GM23338 (cell line): ENCODE data around the gene PXDN. TPM values are rescaled to one million over a fixed set of nuclear protein-coding genes. Genes with fewer than 3 reads are reported as not detected.
A peak's percentile ranks its signal among the peaks of the same experiment; 100 is the strongest.

Experiments
- ATAC-seq: fragments of 200-7000 bp; cut with Tn5 transposase; 3 replicates; pipeline ENCODE4 v1.9.1; 2020
- DNase-seq: peaks from one replicate; pipeline ENCODE4 v3.0.0-alpha.2; 2015; ENCODE audit warnings: low spot score
- H2AFZ ChIP-seq: fragments of 200-600 bp; sonication (generic); 2 replicates; pipeline ENCODE4 v1.8.0; 2016; ENCODE audit warnings: antibody characterized with exemption, mild to moderate bottlenecking, moderate library complexity
- H3F3A ChIP-seq: fragments of 200-600 bp; sonication (generic); replicated peaks from 2 replicates; pipeline ENCODE4 v1.8.0; 2017; ENCODE audit warnings: antibody characterized with exemption, mixed run types, low read depth
- H3K27ac ChIP-seq: fragments of 200-600 bp; sonication (generic); 2 replicates; pipeline ENCODE4 v1.6.1; 2016; ENCODE audit warnings: low read depth
- H3K27me3 ChIP-seq: fragments of 200-600 bp; sonication (generic); 2 replicates; pipeline ENCODE4 v1.8.0; 2016; ENCODE audit warnings: mild to moderate bottlenecking, mixed run types, moderate library complexity; ENCODE audit not compliant: insufficient read depth
- H3K36me3 ChIP-seq: fragments of 200-600 bp; sonication (generic); 2 replicates; pipeline ENCODE4 v1.8.0; 2016; ENCODE audit warnings: mild to moderate bottlenecking; ENCODE audit not compliant: insufficient read depth
- H3K4me1 ChIP-seq: fragments of 200-600 bp; sonication (generic); 2 replicates; pipeline ENCODE4 v1.8.0; 2016; ENCODE audit warnings: mild to moderate bottlenecking, moderate library complexity; ENCODE audit not compliant: insufficient read depth
- H3K4me2 ChIP-seq: fragments of 200-600 bp; sonication (generic); 2 replicates; pipeline ENCODE4 v1.7.1; 2017; ENCODE audit warnings: mixed run types
- H3K4me3 ChIP-seq: fragments of 200-600 bp; sonication (generic); 2 replicates; pipeline ENCODE4 v1.6.1; 2016; ENCODE audit warnings: mixed run types
- H3K79me2 ChIP-seq: fragments of 200-600 bp; sonication (generic); replicated peaks from 2 replicates; pipeline ENCODE4 v1.8.0; 2017; ENCODE audit warnings: mild to moderate bottlenecking; ENCODE audit not compliant: insufficient read depth
- H3K9me2 ChIP-seq: fragments of 200-600 bp; sonication (generic); 2 replicates; pipeline ENCODE4 v1.8.0; 2017; ENCODE audit not compliant: insufficient read depth
- H4K20me1 ChIP-seq: fragments of 200-600 bp; sonication (generic); replicated peaks from 2 replicates; pipeline ENCODE4 v1.8.0; 2017; ENCODE audit warnings: mild to moderate bottlenecking; ENCODE audit not compliant: insufficient read depth
- H3K27ac Mint-ChIP-seq: 2 replicates; pipeline ENCODE4 v1.8.0; 2020; ENCODE audit warnings: inconsistent platforms, mild to moderate bottlenecking, moderate library complexity, mixed read lengths
- H3K27me3 Mint-ChIP-seq: 3 replicates; pipeline ENCODE4 v1.8.0; 2022; ENCODE audit warnings: low read depth, mild to moderate bottlenecking, moderate library complexity, mixed read lengths, inconsistent platforms; ENCODE audit not compliant: insufficient read depth, poor library complexity
- H3K36me3 Mint-ChIP-seq: 3 replicates; pipeline ENCODE4 v1.8.0; 2021; ENCODE audit warnings: low read depth, mild to moderate bottlenecking, inconsistent platforms, moderate library complexity, mixed read lengths
- H3K4me1 Mint-ChIP-seq: 3 replicates; pipeline ENCODE4 v1.8.0; 2020; ENCODE audit warnings: mild to moderate bottlenecking, inconsistent platforms, mixed read lengths
- H3K4me3 Mint-ChIP-seq: 3 replicates; pipeline ENCODE4 v1.8.0; 2021; ENCODE audit warnings: moderate library complexity, mild to moderate bottlenecking, inconsistent platforms, mixed read lengths
- H3K9me3 Mint-ChIP-seq: 3 replicates; pipeline ENCODE4 v1.8.0; 2020; ENCODE audit warnings: moderate library complexity, mild to moderate bottlenecking, inconsistent platforms, mixed read lengths
- CREB1 ChIP-seq: fragments of 250-450 bp; sonication (Bioruptor Pico); IDR thresholded peaks from 2 replicates; pipeline ENCODE4 v1.5.0; 2020; ENCODE audit warnings: low read depth, mild to moderate bottlenecking, moderate library complexity
- EZH2 ChIP-seq: fragments of 200-600 bp; sonication (generic); IDR thresholded peaks from one replicate; pipeline ENCODE4 v1.8.0; 2017; ENCODE audit warnings: antibody characterized with exemption, mild to moderate bottlenecking, low read depth; ENCODE audit not compliant: unreplicated experiment
- JUNB ChIP-seq: IDR thresholded peaks from one replicate; pipeline ENCODE4 v1.6.1; 2016; ENCODE audit warnings: antibody characterized with exemption; ENCODE audit not compliant: unreplicated experiment
- NANOG ChIP-seq: IDR thresholded peaks from 2 replicates; pipeline ENCODE4 v1.6.1; 2016; ENCODE audit warnings: antibody characterized with exemption, borderline replicate concordance
- POLR2AphosphoS5 ChIP-seq: IDR thresholded peaks from 2 replicates; pipeline ENCODE4 v1.6.1; 2016; ENCODE audit warnings: antibody characterized with exemption, low read depth
- polyA plus RNA-seq: library from polyadenylated mRNA; unstranded; fragments of >200 nt; fragmentation: Nextera tagmentation; extraction: Ambion mirVana; gene quantifications from 2 replicates; pipeline ENCODE4 v1.2.1, GENCODE V29; 2016
- total RNA-seq: library from RNA; depleted of rRNA; stranded (reverse); fragments of >200 nt; shearing (Covaris generic); gene quantifications from 2 replicates; pipeline ENCODE4 v1.2.3, GENCODE V29; 2014
- TF ChIP-seq, protein P1 (sequence below), 2 experiments: fragments of 200-600 bp in 1 of 2; sonication (generic) in 1 of 2; conservative IDR thresholded peaks; 2 replicates each; pipeline versions ENCODE4 v1.5.1 to v1.6.1; 2016 to 2017; ENCODE audit warnings: antibody characterized with exemption in 2 of 2, low read depth in 2 of 2, mild to moderate bottlenecking in 2 of 2, moderate library complexity in 1 of 2
- TF ChIP-seq, protein P2 (sequence below): IDR thresholded peaks from one replicate; pipeline ENCODE4 v1.6.1; 2018; ENCODE audit warnings: antibody characterized with exemption; ENCODE audit not compliant: unreplicated experiment
- TF ChIP-seq, protein P3 (sequence below): IDR thresholded peaks from 2 replicates; pipeline ENCODE4 v1.6.1; 2016; ENCODE audit warnings: antibody characterized with exemption

Gene PXDN
- total and polyA plus RNA-seq, 2 experiments from 2014 or later = 42.2 to 225 TPM

DNA sequence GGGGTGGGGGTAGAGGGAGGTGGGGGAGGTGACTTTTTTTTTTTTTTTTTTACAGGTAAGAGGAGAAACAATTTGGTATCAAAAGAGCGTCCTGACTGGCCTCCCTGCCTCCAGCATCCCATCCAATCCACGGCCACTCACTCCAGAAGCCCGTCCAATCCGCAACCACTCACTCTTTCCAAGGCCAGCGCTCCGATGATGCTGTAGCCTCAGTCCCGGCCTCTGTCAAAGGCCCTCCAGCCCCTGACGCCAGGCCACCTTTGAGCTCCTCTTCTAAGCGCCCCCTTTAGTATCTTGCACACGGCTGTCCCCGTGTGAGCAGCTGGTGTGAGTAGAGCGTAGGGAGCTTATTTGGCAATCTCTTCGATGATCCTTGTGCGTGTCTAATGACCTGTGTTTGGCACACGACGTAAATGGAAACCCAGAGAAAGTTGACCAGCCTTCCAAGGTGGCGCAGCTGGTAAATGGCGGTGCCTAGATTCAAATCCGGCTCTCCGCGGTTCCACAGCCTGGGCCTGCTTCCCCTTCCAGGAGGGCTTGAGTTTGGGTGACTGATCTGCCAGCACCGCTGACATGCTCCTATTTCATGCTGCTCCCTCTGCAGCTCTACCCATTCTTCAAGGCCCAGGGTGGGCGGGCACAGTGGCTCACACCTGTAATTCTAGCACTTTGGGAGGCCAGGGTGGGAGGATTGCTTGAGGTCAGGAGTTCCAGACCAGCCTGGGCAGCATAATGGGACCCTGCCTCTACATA is 23.8 kb upstream of the PXDN start:
- ATAC-seq (no peak), DNase-seq (no peak)
- no peak overlapping the region for H3K4me3 ChIP-seq
- Mint-ChIP-seq H3K9me3 (peaks cover 9% of the 10 kb centered on the region; the same call in 1 of the 3 replicates), H3K4me3 (no peak overlapping the region; the same call in 2 of the 3 replicates), H3K4me1 (peaks cover 40% of the 10 kb centered on the region), H3K27ac (no peak overlapping the region), H3K36me3 (no peaks in the 10 kb centered on the region), H3K27me3 (peaks cover 7% of the 10 kb centered on the region)
- H3K4me2 ChIP-seq = no peak overlapping the region
- no peaks in the 10 kb centered on the region for H4K20me1 ChIP-seq
- TF ChIP-seq, protein P1, sequence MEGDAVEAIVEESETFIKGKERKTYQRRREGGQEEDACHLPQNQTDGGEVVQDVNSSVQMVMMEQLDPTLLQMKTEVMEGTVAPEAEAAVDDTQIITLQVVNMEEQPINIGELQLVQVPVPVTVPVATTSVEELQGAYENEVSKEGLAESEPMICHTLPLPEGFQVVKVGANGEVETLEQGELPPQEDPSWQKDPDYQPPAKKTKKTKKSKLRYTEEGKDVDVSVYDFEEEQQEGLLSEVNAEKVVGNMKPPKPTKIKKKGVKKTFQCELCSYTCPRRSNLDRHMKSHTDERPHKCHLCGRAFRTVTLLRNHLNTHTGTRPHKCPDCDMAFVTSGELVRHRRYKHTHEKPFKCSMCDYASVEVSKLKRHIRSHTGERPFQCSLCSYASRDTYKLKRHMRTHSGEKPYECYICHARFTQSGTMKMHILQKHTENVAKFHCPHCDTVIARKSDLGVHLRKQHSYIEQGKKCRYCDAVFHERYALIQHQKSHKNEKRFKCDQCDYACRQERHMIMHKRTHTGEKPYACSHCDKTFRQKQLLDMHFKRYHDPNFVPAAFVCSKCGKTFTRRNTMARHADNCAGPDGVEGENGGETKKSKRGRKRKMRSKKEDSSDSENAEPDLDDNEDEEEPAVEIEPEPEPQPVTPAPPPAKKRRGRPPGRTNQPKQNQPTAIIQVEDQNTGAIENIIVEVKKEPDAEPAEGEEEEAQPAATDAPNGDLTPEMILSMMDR (conservative IDR thresholded peaks at IDR 0.05; ENCODE audit: low read depth in 2 of 2) = 0 out of 4 replicates have a peak, but pooled peaks of 1 of the 2 experiments have one; percentile 11
- TF ChIP-seq POLR2AphosphoS5 (no peak), CREB1 (CRISPR knock-in tag) (no peak)
- H3K27me3 ChIP-seq = no peaks in the 10 kb centered on the region
- no peak overlapping the region for H3K27ac ChIP-seq
- peaks cover 10% of the 10 kb centered on the region for H3K4me1 ChIP-seq
- H3K79me2 ChIP-seq = no peaks in the 10 kb centered on the region
- 0 out of 2 replicates have a peak overlapping the region, but pooled peaks have one; percentile 83 for H2AFZ ChIP-seq
- no peaks in the 10 kb centered on the region for H3K36me3 ChIP-seq
- no peaks in the 10 kb centered on the region for H3F3A ChIP-seq
- no peaks in the 10 kb centered on the region for H3K9me2 ChIP-seq

DNA sequence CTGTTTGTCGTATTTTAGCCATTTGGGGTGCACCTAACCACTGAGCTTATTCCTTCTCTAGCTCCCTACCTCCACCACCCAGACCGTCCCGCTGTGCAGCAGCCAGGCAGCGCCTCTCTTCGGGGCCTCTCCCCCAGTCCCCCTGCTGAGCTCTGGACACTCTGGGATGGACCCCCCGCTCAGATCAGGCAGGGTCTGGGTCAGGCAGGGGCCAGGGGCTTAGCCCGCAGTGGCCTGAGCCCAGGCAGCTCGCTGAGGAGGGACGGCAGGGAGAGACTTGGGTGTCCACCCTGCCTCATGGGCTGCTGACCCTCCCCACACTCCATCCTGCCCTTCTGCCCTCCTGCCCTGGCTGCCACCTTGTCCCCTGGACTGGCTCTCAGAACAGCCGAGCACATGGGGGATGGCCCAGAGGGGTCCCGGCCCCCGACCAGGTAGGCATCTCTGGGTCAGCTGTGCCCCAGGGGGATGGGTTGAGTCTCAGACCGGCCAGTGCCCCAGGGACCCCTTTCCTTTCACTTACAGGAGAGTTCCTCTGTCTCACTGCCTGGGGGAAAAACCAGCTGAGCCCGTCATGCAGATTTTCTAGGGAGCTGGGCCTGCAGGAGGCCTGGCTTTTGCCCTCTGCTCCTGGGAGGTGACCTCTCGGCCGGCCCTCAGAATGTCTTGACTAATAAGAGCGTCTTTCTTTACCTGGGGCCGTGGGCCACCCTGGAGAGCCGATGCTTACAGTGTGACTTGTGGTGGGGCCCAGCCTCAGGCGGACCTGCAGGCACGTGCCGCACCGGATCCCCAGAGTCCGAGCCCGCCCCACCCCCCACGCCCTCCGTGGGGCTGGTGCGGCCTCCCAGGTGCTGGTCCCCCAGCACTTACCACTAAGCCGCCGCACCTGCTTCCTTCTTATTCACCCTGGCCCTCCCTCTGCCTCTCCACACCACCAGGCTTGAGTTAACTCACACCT is 22.8 kb upstream of the PXDN start:
- Mint-ChIP-seq H3K4me3 (no peak overlapping the region; the same call in 2 of the 3 replicates), H3K9me3 (peaks cover 9% of the 10 kb centered on the region; the same call in 1 of the 3 replicates), H3K4me1 (peaks cover 33% of the 10 kb centered on the region), H3K27ac (no peak overlapping the region), H3K36me3 (no peaks in the 10 kb centered on the region), H3K27me3 (peaks cover 7% of the 10 kb centered on the region)
- H2AFZ ChIP-seq = peak overlapping the region; percentile 83
- H4K20me1 ChIP-seq = no peaks in the 10 kb centered on the region
- H3K4me1 ChIP-seq = peaks cover 10% of the 10 kb centered on the region
- ATAC-seq = peak; percentile 55
- H3K4me2 ChIP-seq = 0 out of 2 replicates have a peak overlapping the region, but pooled peaks have one; percentile 38
- H3F3A ChIP-seq = no peaks in the 10 kb centered on the region
- no peak overlapping the region for H3K27ac ChIP-seq
- no peaks in the 10 kb centered on the region for H3K79me2 ChIP-seq
- no peaks in the 10 kb centered on the region for H3K36me3 ChIP-seq
- H3K27me3 ChIP-seq = no peaks in the 10 kb centered on the region
- no peak overlapping the region for H3K4me3 ChIP-seq
- no peaks in the 10 kb centered on the region for H3K9me2 ChIP-seq
- DNase-seq = peak; percentile 37
- TF ChIP-seq, protein P2, sequence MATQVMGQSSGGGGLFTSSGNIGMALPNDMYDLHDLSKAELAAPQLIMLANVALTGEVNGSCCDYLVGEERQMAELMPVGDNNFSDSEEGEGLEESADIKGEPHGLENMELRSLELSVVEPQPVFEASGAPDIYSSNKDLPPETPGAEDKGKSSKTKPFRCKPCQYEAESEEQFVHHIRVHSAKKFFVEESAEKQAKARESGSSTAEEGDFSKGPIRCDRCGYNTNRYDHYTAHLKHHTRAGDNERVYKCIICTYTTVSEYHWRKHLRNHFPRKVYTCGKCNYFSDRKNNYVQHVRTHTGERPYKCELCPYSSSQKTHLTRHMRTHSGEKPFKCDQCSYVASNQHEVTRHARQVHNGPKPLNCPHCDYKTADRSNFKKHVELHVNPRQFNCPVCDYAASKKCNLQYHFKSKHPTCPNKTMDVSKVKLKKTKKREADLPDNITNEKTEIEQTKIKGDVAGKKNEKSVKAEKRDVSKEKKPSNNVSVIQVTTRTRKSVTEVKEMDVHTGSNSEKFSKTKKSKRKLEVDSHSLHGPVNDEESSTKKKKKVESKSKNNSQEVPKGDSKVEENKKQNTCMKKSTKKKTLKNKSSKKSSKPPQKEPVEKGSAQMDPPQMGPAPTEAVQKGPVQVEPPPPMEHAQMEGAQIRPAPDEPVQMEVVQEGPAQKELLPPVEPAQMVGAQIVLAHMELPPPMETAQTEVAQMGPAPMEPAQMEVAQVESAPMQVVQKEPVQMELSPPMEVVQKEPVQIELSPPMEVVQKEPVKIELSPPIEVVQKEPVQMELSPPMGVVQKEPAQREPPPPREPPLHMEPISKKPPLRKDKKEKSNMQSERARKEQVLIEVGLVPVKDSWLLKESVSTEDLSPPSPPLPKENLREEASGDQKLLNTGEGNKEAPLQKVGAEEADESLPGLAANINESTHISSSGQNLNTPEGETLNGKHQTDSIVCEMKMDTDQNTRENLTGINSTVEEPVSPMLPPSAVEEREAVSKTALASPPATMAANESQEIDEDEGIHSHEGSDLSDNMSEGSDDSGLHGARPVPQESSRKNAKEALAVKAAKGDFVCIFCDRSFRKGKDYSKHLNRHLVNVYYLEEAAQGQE = no peak
- TF ChIP-seq CREB1 (CRISPR knock-in tag) (no peak), EZH2 (no peak), NANOG (no peak), JUNB (no peak)
- TF ChIP-seq, protein P3, sequence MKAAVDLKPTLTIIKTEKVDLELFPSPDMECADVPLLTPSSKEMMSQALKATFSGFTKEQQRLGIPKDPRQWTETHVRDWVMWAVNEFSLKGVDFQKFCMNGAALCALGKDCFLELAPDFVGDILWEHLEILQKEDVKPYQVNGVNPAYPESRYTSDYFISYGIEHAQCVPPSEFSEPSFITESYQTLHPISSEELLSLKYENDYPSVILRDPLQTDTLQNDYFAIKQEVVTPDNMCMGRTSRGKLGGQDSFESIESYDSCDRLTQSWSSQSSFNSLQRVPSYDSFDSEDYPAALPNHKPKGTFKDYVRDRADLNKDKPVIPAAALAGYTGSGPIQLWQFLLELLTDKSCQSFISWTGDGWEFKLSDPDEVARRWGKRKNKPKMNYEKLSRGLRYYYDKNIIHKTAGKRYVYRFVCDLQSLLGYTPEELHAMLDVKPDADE = no peak
